NCI-H524 (cell line): Measurements from ENCODE around the gene INSRR.

Source experiments
- DNase-seq, 2 experiments: peaks; one replicate each; lab custom pipeline; 2025; lab: John Stamatoyannopoulos, UW

Gene INSRR

GRCh38 chr1:156851779-156852417, 7.0 kb downstream of the INSRR start:
- DNase-seq, result no peak

GRCh38 chr1:156849151-156849496, 9.8 kb downstream of the INSRR start:
- no peak for DNase-seq

- no peak for DNase-seq
These were observed 10.3 kb downstream of the INSRR start for GRCh38 chr1:156848461-156849150.

GRCh38 chr1:156847591-156848460, 11.1 kb downstream of the INSRR start:
- DNase-seq, result no peak

- no peak for DNase-seq
These were observed 12.3 kb downstream of the INSRR start for GRCh38 chr1:156846643-156847042.

GRCh38 chr1:156845953-156846545, 12.9 kb downstream of the INSRR start:
- DNase-seq, result no peak

- no peak for DNase-seq
These were observed 13.6 kb downstream of the INSRR start for GRCh38 chr1:156845055-156845952.

GRCh38 chr1:156844638-156845037, 14.3 kb downstream of the INSRR start:
- no peak for DNase-seq

- no peak for DNase-seq
These were observed 14.8 kb downstream of the INSRR start for GRCh38 chr1:156844102-156844501.

GRCh38 chr1:156842618-156843300, 16.2 kb downstream of the INSRR start:
- DNase-seq, result no peak

- DNase-seq, result no peak
These were observed 17.5 kb downstream of the INSRR start for GRCh38 chr1:156841295-156841855.

GRCh38 chr1:156840898-156841279, 18.0 kb downstream of the INSRR start:
- DNase-seq, result no peak

GRCh38 chr1:156840186-156840897, 18.6 kb downstream of the INSRR start:
- no peak for DNase-seq

- DNase-seq, result peak in 1 of 2 experiments; percentile 22
These were observed 19.3 kb downstream of the INSRR start for GRCh38 chr1:156839426-156840109.

- peak in 1 of 2 experiments; percentile 54 for DNase-seq
These were observed 19.9 kb downstream of the INSRR start for GRCh38 chr1:156838972-156839371.

GRCh38 chr1:156836892-156837291, 22.0 kb downstream of the INSRR start:
- DNase-seq, result peak; percentile 32 to 70

GRCh38 chr1:156836041-156836654, 22.8 kb downstream of the INSRR start:
- DNase-seq, result no peak

- DNase-seq, result no peak
These were observed 24.6 kb downstream of the INSRR start for GRCh38 chr1:156834322-156834721.

GRCh38 chr1:156833603-156834002, 25.3 kb downstream of the INSRR start:
- DNase-seq, result no peak
